T-helper 1 cell treated with Interleukin-12 subunit alpha and Interleukin-12 subunit beta and Interleukin-4 antibody, amounts not matched to agents 30 ng/mL and 1 ng/mL, for 36 hours (primary cell): Measurements from ENCODE around the gene VMAC. TPM values are rescaled to one million over a fixed set of nuclear protein-coding genes. Genes with fewer than 3 reads are reported as not detected.

ENCODE experiments used
- intact Hi-C: fragments of 100-400 bp; cut with micrococcal nuclease; formaldehyde crosslinking; loops from one replicate; pipeline ENCODE4 v1.15.1; 2024
- total RNA-seq: library from RNA; stranded (reverse); gene quantifications from 2 replicates; pipeline ENCODE4 v1.2.3, GENCODE V29; 2022

Gene VMAC
- total RNA-seq, 1 donor from 2014 or later, result 10.0 TPM

DNA sequence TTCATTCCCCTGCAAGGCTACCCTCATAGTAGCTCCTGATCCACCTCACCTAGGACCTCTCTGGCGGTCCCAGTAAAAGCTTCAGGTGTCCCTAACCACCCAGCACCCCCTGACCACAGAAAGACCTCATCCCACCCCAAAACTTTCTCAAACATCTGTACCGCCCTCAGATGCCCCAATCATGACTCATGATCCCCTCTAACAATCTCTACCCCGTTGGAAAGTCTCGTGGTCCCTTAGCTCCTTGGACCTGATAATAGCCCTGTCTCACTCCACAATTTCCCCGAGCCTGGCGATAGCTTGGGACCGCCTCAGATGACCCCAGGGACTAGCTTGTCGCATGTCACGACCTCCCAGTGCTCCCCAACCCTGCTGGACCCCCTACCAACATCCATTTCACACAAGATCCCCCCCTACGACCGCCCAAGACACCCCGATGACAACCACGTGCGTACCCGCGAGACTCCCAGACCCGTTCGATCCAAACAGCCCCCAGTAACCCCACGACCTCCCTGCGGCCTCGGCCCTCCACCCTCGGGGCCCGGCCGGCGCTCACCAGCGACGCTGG lies 1.5 kb upstream of the VMAC start:
- intact Hi-C loops, result loop anchor here (5.0 to 10.0 kb wide), 4 partner anchors 1111 to 1632 kb away; partner anchors contain the start of genes FEM1A, HDGFL2, PNPLA6 and UBXN6

DNA sequence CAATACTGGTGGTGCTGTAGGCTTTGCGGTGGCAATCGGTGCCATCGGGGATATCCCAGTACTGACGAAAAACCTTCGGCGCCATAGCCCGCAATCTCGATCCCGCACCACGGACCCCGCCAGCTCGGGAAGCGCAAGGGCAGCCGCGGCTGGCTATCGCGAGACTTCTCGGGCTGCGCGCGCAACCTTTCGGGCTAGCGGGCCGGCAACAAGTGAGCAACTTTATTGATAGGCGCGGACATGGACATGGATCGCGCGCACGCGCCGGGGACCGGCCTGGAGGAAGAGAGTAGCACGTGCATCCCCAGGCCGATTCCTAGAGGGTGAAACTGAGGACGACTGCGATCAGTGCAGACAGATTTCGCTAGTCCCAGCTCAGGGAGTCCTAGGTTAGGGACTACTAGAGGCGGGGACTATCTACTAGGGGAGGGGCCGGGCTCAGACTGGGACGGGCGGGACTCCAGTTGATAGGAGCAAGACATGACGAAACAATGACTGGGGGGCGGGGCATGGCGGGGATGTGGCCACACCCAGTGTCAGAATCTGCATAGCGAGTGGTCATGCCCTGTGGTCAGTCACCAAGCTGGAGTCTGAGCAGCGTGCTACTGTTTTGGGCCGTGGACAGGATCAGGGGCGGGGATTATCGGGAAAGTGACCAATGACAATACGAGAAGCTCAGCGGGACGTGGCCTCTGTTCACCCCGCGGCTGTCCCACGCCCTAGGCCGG lies 884 bp upstream of the VMAC start, which contains the start of gene NDUFA11:
TSS of gene NDUFA11 (minus strand) at position 167 of the 728 bp plus-strand sequence. CDS start at position 85, 82 bp downstream.
- intact Hi-C loops, result loop anchor here (1.0 to 10.0 kb wide), 23 partner anchors 50 to 1631 kb away; partner anchors contain the start of genes ALKBH7, CATSPERD, CLPP and FEM1A

DNA sequence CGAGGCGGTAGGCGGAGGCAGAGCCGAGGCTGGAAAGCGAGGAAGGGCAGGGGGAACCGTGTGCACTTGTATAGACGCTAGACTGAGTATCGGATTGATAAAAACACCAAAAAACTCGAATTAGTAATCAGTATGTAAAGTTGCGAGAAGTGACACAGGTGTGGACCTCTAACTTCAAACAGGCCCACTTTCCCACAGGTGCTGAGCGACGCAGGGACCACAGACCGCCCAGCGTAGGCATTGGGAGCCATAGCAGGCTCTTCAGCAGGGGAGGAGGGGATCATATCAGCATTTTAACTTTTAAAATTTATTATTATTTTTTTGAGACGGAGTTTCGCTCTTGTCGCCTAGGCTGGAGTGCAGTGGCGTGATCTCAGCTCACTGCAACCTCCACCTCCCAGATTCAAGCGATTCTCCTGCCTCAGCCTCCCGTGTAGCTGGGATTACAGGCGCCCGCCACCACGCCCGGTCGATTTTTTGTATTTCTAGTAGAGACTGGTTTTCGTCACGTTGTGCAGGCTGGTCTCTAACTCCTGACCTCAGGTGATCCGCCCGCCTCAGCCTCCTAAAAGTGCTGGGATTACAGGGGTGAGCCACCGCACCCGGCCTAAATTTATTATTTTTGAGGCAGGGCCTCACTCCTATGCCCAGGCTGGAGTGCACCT lies 574 bp downstream of the VMAC start:
- intact Hi-C loops, result loop anchor here (2.0 to 10.0 kb wide), 3 partner anchors 224 to 1630 kb away; partner anchors contain the start of genes HSD11B1L, MICOS13 and PNPLA6

DNA sequence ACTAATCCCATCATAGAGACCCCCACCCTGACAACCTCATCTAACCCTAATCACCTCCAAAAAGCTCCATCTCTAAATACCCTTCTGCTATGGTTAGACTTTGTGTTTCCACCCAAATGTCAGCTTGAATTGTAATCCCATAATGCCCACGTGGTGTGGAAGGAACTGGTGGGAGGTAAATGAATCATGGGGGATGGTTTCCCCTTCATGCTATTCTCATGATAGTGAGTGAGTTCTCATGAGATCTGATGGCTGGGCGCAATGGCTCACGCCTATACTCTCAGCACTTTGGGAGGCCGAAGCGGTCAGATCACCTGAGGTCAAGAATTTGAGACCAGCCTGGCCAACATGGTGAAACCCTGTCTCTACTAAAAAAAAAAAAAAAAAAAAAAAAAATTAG lies 2.6 kb downstream of the VMAC start:
- intact Hi-C loops, result loop anchor here (5.0 to 10.0 kb wide), 2 partner anchors 375 to 1628 kb away; partner anchors contain the start of gene PNPLA6

DNA sequence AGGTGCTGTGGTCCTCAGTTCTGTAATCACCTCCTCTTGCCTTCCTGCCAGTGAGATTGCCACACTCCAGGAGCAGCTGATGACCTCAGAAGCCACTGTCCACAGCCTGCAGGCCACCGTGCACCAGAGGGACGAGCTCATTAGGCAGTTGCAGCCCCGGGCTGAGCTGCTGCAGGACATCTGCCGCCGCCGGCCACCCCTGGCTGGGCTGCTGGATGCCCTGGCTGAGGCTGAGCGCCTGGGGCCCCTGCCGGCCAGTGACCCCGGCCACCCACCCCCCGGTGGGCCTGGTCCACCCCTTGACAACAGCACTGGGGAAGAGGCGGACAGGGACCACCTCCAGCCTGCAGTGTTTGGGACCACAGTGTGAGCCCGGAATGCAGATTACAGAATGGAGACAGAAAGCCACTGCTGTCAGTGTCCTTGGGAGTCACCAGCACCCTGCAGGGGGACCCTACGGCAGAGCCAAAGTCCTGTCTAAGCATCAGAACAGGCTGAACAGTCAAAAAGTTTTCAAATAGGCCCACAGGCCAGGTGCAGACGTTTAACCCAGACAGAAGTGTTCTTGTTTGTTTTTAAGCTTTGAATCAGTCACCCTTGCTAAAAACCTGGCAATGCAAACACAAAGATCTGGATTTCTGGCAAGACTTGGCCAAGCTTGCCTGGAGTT lies 4.2 kb downstream of the VMAC start:
- intact Hi-C loops, result loop anchor here (5.0 to 10.0 kb wide), 2 partner anchors 373 to 1626 kb away; partner anchors contain the start of gene PNPLA6

DNA sequence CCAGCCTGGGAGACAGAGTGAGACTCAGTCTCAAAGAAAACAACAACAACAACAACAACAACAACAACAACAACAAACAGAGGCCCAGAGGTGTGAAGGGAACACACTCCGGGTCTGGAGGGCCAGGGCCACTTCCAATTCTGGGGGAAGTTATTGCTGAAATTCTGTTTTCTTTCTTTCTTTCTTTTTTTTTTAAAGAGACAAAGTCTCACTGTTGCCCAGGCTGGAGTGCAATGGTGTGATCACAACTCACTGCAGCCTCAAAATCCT lies 5.9 kb downstream of the VMAC start:
- intact Hi-C loops, result no loop called here

DNA sequence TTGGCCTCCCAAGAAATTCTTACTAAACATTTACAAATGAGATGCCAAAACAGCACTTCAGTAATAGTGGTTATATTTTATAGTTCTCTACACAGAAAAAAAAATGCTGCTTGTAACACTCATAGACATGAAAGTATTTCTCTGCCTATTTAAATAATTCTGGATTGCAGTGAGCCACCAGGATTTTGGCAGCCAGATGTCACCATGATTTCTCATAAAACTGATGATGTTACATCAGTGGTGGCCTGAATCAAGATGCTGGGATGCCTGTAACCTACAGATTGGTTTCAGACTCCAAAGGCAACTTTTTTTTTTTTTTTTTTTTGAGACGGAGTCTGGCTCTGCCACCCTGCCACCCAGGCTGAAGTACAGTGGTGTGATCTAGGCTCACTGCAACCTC lies 6.7 kb downstream of the VMAC start:
- intact Hi-C loops, result no loop called here

DNA sequence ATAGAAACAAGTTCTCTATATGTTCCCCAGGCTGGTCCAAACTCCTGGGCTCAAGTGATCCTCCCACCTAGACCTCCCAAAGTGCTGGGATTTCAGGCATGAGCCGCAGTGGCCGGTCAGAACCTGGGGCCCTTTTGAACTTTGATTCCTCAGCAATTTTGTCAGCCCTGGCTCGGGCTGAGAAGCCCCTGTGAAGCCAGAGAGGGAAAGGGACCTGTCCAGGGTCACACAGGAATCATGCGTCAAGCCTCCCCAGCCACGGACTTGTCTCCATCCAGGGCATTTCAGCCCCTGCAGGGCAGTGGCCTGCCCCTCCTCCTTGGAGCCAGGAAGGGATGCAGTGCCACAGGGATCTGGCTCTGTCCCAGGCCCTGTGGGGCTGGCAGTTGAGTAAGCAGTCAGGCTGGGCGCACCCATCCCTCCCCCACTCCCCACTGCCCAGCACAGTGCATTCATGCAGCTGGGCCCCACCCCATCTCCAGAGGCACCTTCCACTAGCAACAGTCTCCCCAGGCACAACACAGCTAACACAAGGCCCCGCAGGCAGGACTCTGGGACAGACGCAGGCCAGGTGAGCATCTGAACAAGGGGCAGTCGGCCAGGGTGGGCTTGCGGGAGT lies 9.2 kb downstream of the VMAC start, which contains the start of gene CAPS:
TSS of gene CAPS (plus strand) at position 516 of the 619 bp plus-strand sequence. CDS start 153 bp downstream, outside the sequence.
- intact Hi-C loops, result no loop called here

DNA sequence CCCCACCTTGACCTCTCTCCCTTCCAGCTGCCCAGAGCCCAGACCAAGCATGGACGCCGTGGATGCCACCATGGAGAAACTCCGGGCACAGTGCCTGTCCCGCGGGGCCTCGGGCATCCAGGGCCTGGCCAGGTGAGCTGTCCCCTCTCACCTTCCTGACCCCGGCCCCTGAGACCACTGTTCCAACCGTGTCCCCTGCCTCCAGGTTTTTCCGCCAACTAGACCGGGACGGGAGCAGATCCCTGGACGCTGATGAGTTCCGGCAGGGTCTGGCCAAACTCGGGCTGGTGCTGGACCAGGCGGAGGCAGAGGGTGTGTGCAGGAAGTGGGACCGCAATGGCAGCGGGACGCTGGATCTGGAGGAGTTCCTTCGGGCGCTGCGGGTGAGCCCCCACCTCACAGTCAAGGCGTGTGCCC lies 9.7 kb downstream of the VMAC start:
- intact Hi-C loops, result no loop called here

DNA sequence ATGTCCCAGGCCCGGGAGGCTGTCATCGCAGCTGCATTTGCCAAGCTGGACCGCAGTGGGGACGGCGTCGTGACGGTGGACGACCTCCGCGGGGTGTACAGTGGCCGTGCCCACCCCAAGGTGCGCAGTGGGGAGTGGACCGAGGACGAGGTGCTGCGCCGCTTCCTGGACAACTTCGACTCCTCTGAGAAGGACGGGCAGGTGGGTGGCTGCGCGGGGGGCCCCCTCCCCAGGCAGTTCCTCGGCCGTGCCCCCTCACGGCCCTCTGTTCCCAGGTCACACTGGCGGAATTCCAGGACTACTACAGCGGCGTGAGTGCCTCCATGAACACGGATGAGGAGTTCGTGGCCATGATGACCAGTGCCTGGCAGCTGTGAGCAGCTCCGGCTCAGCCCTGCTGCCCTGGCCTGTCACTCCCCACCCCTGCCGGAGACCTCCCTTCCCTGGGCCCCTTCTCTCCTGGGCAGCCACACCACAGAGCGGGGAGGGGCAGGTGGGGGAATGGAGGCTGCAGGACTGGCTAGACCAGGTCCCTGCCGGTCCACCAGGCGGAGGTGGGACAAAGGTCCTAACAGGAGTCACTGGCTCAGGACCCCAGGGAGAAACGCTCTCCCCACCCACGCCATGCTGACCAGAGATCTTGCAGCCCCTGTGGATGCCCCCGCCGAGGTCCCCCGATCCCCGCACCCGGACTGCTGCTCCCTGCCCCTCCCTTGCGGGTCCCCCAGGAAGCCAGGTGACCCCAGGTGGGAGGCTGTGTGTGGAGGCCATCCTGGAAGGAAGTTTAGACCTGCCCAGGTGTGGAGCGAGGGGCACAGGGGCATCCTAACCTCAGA lies 10.5 kb downstream of the VMAC start:
- intact Hi-C loops, result no loop called here

DNA sequence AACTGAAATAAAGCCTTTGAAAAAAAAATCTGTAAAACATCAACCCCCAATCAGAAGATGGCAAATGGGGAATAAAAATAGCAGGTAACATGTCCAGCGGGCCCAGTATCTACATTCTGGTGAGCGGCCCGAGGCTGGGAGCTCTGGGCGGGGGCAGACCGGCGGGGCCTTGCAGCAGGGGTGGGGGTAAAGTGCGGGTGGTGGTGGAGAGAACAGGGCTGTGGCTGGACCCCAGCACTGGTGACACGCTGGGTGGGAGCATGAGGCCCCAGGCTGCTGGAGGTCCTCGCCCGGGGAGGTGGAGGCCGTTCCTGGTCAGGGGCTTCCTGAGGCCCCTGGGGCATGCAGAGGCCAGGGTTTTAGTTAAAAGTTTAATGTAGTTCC lies 11.1 kb downstream of the VMAC start:
- intact Hi-C loops, result no loop called here

DNA sequence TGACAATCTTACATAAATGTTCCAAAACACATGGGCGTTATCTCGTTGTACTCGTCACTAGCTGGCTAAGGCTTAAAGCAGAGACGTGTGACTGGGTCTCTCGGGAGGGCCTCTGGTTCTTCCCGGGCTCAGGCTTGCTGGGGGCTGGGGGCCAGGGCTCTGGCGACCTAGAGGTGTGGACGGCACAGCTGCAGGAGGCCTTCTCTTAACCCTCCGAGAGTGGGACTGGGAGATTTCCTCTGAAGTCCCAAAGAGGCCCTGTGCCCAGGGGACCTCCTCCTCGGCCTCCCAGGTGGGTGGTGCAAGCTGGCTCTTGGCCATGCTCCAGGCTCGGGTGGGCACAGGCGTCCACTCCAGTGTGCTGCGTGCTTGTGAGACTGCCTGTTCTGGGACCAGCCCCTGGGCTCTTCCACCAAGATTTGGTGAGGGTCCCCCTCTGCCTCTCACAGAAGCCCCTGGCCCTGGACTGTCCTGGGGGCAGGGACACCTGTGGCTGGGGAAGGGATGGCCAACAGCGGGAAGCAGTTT lies 11.6 kb downstream of the VMAC start:
- intact Hi-C loops, result no loop called here

DNA sequence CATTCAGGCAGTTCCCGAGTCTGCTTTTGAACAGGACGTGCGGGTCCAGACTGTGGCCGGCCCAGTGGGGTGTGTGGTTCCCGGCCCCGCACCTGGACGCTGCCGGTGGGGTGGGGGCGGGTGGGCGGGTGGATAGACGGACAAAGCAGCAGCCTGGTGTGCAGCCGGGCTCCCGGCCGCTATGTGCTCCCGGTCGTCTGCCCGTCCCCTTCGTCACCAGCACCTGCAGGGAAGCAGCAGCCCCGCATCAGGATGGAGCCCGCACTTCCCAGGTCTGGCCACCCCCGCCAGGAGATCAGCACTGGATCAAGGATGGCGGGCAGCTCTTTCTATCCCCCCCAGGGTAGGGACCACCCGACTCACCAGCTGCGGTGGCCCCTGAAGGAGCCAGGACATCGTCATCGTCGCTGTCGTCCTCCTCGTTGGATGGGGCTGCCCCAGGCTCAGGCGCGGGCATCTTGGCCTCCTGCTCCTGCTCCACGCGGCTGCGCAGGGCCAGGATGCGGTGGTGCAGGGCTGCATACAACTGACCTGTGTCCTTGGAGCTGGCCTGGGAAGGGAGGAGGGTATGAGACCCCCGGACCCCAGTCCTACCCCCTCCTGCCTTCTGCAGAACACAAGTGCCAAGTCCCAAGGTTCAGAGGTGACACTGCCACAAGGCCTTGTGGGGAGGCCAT lies 12.9 kb downstream of the VMAC start:
- intact Hi-C loops, result no loop called here

DNA sequence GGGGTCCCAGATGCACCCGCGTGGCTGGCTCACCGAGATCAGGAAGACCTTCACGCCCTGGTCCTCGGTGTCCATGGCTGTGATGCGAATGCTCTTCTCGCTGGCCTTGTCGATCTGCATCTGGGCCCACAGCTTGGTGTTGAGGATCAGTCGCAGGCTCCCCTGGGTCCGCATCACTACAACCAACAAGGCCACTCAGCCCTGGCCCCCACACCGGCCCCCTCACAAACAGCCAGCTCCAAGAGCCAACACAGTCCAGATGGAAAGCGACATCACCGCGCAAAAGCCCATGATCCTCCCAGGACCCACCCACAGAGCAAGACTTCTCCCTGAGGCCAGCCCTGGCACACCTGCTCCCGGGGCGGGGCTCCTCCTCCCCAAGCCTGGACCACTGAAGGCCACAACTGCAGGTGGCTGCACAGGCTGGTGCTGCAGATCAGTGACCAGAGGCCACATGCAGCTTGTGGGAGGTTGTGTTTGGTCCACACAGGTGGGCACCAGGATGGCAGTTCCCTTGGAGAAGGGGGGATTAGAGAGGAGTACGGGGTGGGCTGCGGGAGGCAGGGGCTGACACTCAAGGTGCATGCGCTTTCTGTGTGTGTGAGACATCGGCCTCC lies 13.9 kb downstream of the VMAC start:
- intact Hi-C loops, result no loop called here

DNA sequence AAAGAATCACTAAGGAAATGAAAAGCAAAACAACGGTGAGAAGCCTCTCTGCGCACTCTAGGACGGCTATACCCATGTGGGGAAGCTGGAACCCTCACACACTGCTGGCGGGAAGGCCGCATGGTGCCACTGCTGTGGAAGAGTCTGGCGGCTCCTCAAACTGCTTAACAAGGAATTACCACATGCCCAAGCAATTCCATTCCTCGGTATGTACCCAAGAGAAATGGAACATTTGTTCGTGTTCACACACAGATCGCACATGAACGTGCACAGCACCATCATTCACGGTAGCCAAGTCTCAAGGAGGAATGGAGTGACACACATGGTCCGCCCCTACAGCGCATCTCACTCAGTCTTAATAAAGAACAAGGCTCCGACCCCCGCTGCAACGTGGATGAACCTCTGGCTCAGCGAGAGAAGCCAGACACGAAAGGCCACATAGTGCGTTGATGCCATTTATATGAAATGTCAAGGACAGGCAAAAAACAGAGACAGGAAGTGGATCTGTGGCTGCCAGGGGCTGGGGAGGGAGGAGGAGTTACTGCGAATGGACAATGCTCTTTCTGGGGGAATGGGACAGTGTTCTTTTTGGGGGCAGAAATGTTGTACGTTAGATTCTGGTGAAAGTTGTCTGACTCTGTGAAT lies 17.0 kb downstream of the VMAC start:
- intact Hi-C loops, result no loop called here

DNA sequence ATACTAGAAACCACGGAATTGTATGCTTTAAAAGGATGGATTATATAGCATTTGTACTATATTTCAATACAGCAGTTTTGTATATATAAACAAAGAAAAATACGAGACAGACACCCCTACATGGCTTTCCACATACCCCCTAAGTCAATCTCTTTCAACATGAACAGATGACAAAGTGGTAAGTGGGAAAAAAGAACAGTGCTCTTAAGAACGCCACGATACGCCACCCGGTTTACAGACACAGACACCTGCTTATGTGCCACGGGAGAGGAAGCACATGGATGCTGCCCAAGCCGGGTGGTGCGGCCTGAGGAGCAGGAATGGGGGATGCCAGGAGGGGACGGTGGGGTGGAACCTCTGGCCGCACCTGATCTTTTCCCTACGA lies 17.5 kb downstream of the VMAC start:
- intact Hi-C loops, result no loop called here

DNA sequence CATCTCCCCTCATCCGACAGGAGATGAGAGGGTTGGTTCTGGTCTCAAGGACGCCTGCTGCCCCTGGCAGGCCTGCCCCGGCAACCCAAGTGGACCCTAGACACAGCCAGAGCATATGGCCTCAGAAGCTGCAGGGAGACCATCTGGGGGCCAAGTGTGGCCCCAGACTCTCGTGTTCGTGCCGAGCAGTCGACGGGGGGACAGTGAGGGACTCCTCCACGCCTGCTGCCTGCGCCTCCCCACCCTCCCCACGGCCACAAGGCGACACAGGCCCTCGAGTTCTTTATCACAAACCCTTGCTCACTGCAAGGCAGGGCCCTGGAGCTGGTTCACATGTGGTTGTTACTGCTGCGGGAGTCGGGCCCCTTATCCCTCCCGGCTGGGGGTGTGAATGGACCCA lies 18.7 kb downstream of the VMAC start:
- intact Hi-C loops, result no loop called here

DNA sequence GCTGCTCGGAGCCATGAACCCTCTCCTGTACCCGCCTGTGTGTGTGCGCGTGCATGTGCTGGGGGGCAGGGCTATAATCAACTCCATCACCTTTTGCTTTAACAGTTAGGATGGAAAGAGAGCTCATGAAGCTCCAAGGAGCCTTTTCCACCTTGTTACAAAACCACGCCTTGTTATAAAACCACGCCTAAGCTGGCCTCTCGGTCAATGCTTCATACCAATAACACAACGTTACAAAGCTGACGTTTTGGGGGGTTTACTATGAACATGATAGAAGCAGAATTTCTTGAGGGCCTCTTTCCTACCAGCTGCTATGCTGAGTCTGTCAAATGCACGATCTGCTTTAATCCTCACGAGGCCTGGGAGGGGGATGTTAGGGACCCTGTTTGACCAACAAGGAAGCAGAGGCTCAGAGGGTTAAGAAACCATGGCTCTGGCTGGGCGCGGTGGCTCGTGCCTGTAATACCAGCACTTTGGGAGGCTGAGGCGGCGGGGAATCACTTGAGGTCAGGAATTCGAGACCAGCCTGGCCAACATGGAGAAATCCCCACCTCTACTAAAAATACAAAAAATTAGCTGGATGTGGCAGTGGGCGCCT lies 21.3 kb downstream of the VMAC start:
- intact Hi-C loops, result no loop called here
